ENCODE measurements around the gene SOBP.

The SOBP gene

DNA sequence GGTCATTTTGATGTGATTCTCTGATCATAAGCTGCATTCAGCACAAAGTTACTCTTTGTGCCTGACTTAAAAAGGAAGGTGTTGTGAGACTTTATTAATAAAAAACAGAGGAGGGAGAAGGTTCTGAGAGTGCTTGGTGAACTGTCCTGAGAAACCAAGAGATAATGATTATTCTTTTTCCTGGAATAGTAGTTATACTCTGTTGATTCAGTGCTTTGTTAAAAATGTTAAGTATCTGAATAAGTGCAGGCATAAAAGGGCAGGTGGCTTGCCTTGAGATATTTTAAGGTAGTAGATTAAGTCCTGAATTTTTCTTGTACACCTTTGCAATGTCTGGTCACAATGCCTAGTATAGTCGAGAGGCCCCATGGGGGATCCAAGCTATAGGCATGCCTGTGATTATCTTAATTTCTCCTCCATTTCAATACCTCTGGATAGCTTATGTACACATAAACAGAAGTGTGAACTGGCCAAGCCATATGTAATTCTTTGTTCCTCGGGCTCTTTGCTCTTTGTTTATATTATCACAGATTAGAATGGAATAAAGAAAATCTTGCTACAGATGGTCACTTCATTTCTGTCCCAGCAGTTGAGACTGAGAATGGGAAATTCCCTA is 50.0 kb downstream of the SOBP start:
- no peaks in the 10 kb centered on the region for H3K4me1 ChIP-seq (ENCODE audit: low read length)
- no peaks in the 10 kb centered on the region for H4K20me1 ChIP-seq (ENCODE audit: insufficient read depth, low read length)
- H3K36me3 ChIP-seq (replicated peaks; ENCODE audit: low read depth, low read length), result no peaks in the 10 kb centered on the region
- H3K27ac ChIP-seq (ENCODE audit: low read length), result no peak overlapping the region
- H2AFZ ChIP-seq (ENCODE audit: low read depth, low read length), result no peak overlapping the region
- H3K4me2 ChIP-seq (ENCODE audit: low read length), result no peak overlapping the region
- H3K9ac ChIP-seq (ENCODE audit: low read length), result no peak overlapping the region
- H3K9me3 ChIP-seq (ENCODE audit: insufficient read depth, low read length), result no peaks in the 10 kb centered on the region
- H3K4me3 ChIP-seq (ENCODE audit: low read length), result no peak overlapping the region
- TF ChIP-seq, protein P1, sequence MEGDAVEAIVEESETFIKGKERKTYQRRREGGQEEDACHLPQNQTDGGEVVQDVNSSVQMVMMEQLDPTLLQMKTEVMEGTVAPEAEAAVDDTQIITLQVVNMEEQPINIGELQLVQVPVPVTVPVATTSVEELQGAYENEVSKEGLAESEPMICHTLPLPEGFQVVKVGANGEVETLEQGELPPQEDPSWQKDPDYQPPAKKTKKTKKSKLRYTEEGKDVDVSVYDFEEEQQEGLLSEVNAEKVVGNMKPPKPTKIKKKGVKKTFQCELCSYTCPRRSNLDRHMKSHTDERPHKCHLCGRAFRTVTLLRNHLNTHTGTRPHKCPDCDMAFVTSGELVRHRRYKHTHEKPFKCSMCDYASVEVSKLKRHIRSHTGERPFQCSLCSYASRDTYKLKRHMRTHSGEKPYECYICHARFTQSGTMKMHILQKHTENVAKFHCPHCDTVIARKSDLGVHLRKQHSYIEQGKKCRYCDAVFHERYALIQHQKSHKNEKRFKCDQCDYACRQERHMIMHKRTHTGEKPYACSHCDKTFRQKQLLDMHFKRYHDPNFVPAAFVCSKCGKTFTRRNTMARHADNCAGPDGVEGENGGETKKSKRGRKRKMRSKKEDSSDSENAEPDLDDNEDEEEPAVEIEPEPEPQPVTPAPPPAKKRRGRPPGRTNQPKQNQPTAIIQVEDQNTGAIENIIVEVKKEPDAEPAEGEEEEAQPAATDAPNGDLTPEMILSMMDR (IDR thresholded peaks at IDR 0.05; ENCODE audit: low read depth, low read length), result no peak
- no peak for TF ChIP-seq EZH2phosphoT487 (IDR thresholded peaks at IDR 0.05; ENCODE audit: low read depth)
- no peaks in the 10 kb centered on the region for H3K27me3 ChIP-seq (ENCODE audit: low read depth, low read length)
- H3K79me2 ChIP-seq (ENCODE audit: low read length), result no peaks in the 10 kb centered on the region

DNA sequence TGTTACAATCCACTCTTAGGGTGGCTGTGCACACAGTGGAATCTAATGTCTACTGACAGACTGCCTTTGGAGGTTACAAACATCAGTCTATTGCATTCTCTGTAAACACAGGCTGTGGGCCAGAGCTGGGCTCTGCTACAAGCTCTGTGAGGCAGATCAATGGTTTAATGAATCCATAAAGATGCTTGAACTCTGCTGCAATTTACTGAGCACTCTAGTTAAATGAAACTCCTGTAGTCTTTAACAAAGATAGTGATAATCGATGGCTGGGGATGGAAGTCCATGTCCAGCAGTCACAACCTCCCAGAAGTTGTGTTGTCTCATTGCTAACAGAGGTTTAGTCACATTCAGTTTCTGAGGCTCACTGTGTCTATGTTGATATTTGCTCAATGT is 50.5 kb downstream of the SOBP start:
- no peaks in the 10 kb centered on the region for H4K20me1 ChIP-seq (ENCODE audit: insufficient read depth, low read length)
- H3K27me3 ChIP-seq (ENCODE audit: low read depth, low read length), result no peaks in the 10 kb centered on the region
- no peak overlapping the region for H2AFZ ChIP-seq (ENCODE audit: low read depth, low read length)
- no peaks in the 10 kb centered on the region for H3K79me2 ChIP-seq (ENCODE audit: low read length)
- no peaks in the 10 kb centered on the region for H3K9me3 ChIP-seq (ENCODE audit: insufficient read depth, low read length)
- TF ChIP-seq EZH2phosphoT487 (IDR thresholded peaks at IDR 0.05; ENCODE audit: low read depth), result no peak
- TF ChIP-seq, protein P1 (IDR thresholded peaks at IDR 0.05; ENCODE audit: low read depth, low read length), result no peak
- no peaks in the 10 kb centered on the region for H3K4me1 ChIP-seq (ENCODE audit: low read length)
- H3K36me3 ChIP-seq (replicated peaks; ENCODE audit: low read depth, low read length), result no peaks in the 10 kb centered on the region
- no peak overlapping the region for H3K4me3 ChIP-seq (ENCODE audit: low read length)
- no peak overlapping the region for H3K4me2 ChIP-seq (ENCODE audit: low read length)
- H3K27ac ChIP-seq (ENCODE audit: low read length), result no peak overlapping the region
- H3K9ac ChIP-seq (ENCODE audit: low read length), result no peak overlapping the region

DNA sequence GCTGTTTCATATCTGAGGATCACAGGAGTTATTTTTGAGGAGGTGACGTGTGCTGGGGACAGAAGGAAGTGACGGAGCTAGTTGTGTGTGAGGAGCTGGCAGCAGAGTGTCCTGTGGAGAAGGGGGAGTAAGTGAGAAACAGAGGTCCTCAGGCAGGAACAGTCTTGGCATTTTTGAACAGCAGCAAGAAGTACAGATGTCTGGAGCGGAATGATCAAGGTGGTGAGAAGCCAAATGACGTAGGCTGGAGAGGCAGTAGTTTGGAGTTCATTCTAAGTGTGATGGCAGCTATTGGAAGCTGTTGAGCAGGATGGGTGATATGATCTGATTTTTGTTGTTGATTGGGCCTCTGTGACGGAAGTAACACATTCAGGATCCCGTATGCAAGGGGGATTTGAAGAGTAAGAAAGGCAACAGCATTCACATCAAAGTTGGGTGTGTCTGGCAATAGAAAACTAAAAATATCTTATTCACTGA is 52.3 kb downstream of the SOBP start:
- H3K9me3 ChIP-seq (ENCODE audit: insufficient read depth, low read length), result no peaks in the 10 kb centered on the region
- no peak overlapping the region for H2AFZ ChIP-seq (ENCODE audit: low read depth, low read length)
- H3K9ac ChIP-seq (ENCODE audit: low read length), result no peak overlapping the region
- H3K27ac ChIP-seq (ENCODE audit: low read length), result no peak overlapping the region
- H3K4me2 ChIP-seq (ENCODE audit: low read length), result no peak overlapping the region
- no peaks in the 10 kb centered on the region for H3K36me3 ChIP-seq (replicated peaks; ENCODE audit: low read depth, low read length)
- no peaks in the 10 kb centered on the region for H3K4me1 ChIP-seq (ENCODE audit: low read length)
- H3K4me3 ChIP-seq (ENCODE audit: low read length), result no peak overlapping the region
- no peaks in the 10 kb centered on the region for H3K27me3 ChIP-seq (ENCODE audit: low read depth, low read length)
- no peaks in the 10 kb centered on the region for H4K20me1 ChIP-seq (ENCODE audit: insufficient read depth, low read length)
- no peaks in the 10 kb centered on the region for H3K79me2 ChIP-seq (ENCODE audit: low read length)
- no peak for TF ChIP-seq EZH2phosphoT487 (IDR thresholded peaks at IDR 0.05; ENCODE audit: low read depth)
- TF ChIP-seq, protein P1 (IDR thresholded peaks at IDR 0.05; ENCODE audit: low read depth, low read length), result no peak

DNA sequence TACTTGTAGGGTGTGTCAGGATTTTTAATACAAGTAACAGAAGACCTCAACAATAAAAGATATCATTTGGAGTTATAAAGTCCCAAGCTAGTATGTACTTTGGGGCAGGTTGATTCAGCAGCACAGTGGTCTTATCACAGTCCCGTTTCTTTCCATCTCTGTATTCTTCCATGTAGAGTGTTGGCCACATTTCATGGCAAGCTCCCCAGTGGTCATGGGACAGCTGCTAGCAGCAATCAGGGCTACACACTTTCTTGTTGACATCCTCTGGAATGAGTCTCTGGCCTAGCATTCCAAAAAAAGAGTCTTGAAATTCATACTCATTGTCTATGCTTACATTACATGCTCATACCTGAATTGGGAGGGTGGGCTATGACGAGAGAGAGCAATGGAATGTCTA is 53.2 kb downstream of the SOBP start:
- Histone ChIP-seq H3K4me2 (ENCODE audit: low read length) (no peak overlapping the region), H3K4me1 (ENCODE audit: low read length) (no peaks in the 10 kb centered on the region), H3K27me3 (ENCODE audit: low read depth, low read length) (no peaks in the 10 kb centered on the region), H3K79me2 (ENCODE audit: low read length) (no peaks in the 10 kb centered on the region), H4K20me1 (ENCODE audit: insufficient read depth, low read length) (no peaks in the 10 kb centered on the region), H3K27ac (ENCODE audit: low read length) (no peak overlapping the region), H3K36me3 (replicated peaks; ENCODE audit: low read depth, low read length) (no peaks in the 10 kb centered on the region), H2AFZ (ENCODE audit: low read depth, low read length) (no peak overlapping the region), H3K9ac (ENCODE audit: low read length) (no peak overlapping the region), H3K4me3 (ENCODE audit: low read length) (no peak overlapping the region), H3K9me3 (ENCODE audit: insufficient read depth, low read length) (no peaks in the 10 kb centered on the region)
- TF ChIP-seq, protein P1 (IDR thresholded peaks at IDR 0.05; ENCODE audit: low read depth, low read length), result no peak
- TF ChIP-seq EZH2phosphoT487 (IDR thresholded peaks at IDR 0.05; ENCODE audit: low read depth), result no peak
